NCI-H524 treated with DMSO at 0.1 percent for 48 hours (cell line): Measurements from ENCODE around the gene CELF2.

Source experiments
- DNase-seq: peaks from one replicate; lab custom pipeline; 2025; lab: John Stamatoyannopoulos, UW

The CELF2 gene

GRCh38 chr10:11279314-11279713, 261.6 kb downstream of the CELF2 start:
- DNase-seq: no peak

- DNase-seq: no peak
Observed at GRCh38 chr10:11280187-11280932, 262.7 kb downstream of the CELF2 start.

- DNase-seq: no peak
Observed at GRCh38 chr10:11282156-11282555, 264.5 kb downstream of the CELF2 start.

DNA sequence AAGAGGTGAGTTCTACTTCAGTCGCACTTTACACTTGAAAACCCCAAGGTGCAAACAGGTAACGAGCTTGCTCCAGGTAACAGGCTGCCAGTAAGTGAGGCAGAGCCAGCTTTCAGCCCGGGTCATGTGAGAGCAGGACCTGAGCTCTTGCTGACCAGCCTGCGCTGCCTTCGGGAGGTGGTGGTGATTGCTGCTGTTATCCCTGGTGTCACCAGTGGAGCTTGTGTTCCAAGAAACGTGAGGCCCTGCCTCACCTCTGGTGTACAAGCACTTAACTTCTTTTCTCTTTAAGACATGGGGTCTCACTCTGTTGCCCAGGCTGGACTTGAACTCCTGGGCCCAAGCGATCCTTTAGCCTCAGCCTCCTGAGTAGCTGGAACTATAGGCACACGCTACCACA, 265.0 kb downstream of the CELF2 start:
- DNase-seq: no peak

GRCh38 chr10:11284291-11285085, 266.8 kb downstream of the CELF2 start:
- DNase-seq: no peak

- no peak for DNase-seq
Observed at GRCh38 chr10:11285171-11285570, 267.5 kb downstream of the CELF2 start.

DNA sequence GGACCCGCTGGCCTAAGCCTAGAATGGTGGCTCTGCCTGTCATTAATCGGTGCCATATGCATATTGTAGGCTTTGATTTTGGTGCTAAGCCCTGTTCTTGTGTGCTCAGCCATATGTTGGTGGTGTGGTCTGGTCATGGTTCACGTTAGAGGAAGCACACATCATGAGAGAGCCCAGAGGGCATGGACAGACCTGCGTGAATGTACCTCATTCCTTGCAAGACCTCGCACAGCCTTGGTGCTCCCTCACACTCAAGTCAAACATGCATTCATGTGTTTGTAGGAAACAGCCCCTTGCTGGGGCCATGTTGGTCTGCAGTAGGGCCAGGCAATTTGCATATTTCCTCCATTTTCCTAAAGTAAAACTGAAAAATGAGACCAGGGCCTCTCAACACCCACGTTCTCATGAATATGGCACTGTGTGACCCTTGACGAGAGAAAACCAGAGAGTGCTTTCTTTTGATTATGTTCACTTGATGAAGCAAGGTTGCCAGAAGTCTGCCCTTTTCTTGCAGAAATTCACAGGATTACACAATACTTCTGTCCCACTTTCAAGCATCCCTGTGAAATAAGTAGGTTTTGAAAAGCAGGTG, 268.7 kb downstream of the CELF2 start:
- DNase-seq: no peak

DNA sequence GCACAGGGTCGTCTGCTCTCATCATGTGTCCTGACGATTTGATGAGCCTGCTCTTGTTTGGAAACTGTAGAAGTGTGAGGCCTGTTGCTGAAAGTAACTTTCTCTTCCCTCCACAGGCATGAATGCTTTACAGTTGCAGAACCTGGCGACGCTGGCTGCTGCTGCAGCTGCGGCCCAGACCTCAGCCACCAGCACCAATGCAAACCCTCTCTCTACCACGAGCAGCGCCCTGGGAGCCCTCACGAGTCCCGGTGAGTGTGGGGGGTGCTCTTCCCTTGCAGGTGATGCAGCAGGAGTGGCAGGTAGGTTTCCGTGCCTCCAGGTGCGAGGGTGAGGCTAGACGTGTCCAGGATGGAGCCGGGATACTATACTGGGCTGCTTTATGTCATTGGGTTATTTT, 270.6 kb downstream of the CELF2 start:
- no peak for DNase-seq

GRCh38 chr10:11290156-11290890, 272.7 kb downstream of the CELF2 start:
- no peak for DNase-seq

DNA sequence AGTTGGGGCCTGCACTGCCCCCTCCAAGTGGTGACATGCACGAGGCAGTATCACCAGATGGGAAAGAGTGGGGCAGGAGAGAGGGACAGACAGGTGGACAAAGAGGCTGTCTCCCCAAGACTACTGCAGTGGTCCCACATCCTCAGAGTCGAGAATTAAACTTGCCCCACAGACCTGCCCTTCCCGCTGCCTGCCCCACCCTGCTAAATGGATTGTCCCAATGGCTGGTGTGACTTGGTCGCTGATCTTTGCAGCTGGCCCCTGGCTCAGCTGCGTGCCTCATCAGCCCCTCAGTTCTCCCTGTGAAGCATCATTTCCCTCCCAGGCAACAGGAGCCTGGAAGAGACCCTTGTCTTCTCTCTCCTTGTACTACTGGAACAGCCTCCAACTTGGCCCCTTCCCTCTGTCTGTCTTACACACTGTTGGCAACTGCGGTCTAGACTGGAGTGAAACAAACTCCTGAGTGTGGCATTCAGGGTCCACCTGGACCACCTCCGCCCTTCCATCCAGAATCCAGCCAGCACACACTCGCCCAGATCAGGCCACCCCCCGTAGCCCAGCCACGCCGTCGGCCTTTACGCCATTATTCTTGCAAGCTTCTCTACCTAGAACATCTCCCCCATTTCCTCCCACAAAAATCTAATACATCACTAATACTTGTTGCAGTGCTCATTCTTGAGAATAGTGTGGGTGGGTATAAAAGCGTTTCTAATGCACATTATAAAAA, 275.1 kb downstream of the CELF2 start:
- DNase-seq: no peak

DNA sequence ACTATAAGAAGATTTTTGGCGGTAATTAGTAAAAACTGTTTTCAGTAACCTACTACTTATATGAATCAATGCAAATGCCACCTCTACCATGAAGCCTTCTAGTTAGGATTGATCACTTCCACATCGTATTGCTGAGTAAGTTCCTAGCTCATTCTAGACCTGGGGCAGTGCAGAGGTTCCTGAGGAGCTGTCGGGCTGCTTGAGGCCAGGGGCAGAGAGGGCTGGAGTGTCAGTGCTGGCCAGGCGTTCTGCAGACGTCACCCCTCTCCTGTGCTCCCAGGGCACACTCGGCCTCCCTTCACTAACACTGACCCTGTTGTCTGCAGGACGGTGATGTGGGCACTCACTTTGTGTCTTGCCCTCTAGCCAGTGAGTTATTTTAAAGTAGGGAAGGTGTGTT, 275.7 kb downstream of the CELF2 start:
- DNase-seq: no peak

- no peak for DNase-seq
Observed at GRCh38 chr10:11294831-11295450, 277.3 kb downstream of the CELF2 start.

DNA sequence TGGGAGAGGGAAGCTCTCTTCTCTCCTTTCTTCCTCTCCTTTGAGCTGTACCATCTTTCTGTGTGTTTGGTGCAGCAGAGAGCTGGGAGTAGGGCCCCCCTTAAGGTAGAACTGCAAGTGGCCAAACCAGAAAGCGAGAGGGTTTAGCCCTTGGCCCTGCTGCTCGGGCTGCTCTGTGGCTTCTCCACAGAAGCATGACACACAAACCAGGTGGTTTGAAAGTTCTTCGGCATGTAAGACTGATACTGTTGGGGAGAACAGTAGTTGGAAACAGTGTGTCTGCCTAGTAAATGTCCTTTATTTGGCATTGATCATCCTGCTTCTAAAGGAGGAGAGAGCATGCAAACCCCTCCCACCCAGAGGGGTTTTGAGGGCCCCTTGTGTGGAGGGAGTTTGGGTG, 277.8 kb downstream of the CELF2 start:
- no peak for DNase-seq

DNA sequence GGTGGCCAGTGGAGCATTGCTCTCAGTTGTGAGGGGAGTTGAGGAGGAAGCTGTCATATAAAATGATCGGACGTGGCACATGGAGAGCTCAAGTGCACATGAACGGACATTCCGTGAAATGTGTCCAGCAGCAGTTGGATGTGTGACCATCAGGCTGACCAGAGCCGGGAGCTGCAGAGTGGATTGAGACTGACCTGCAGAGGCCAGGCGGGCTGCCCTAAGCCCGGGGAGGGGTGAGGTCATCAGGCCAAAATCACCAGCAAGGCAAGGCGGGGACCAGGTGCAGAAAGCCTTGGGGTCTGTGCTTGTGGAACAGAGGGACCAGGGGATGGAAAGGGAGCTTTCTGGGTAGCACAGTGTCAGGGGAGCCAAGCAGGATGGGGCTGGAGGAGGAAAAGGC, 279.5 kb downstream of the CELF2 start:
- DNase-seq: no peak

DNA sequence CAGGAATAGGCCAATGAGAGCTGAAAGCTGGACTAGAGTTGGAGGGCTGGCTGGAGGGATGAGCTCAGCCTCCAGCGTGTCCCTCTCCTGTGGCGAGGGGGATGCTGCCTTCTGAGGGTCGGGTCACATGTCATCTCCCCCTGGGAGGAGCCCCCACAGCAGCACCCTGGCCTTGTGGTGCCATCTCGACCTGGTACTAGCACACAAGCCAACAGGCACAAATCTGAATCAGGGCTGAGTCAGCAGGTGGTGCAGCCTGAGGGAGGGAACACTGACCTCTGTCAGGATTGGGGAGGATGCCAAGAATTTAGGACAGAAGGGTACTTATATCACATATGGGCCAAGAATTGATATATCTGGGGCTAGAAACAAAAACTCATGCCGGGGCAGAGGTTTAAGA, 280.4 kb downstream of the CELF2 start:
- no peak for DNase-seq

DNA sequence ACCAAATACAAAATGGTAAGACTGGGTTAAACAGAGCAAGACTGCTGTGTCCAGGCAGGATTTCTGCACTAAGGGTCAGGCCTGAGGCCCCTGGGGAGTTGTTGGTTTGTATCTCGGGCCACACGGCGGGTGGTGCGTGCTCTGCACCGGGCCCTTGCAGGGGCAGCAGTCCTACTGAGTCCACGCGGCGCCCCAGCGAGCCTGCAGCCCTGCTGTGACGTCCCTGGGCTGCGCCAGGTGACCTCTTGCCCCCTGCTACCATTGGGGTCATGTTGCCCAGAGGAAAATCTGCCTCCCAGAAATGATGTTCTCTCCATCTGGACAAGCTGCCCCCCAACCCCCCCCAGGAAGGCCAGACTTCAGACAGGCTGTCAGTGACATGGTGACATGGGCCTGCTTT, 281.5 kb downstream of the CELF2 start:
- no peak for DNase-seq

- no peak for DNase-seq
Observed at GRCh38 chr10:11300026-11300425, 282.4 kb downstream of the CELF2 start.

GRCh38 chr10:11300563-11300962, 282.9 kb downstream of the CELF2 start:
- DNase-seq: no peak

DNA sequence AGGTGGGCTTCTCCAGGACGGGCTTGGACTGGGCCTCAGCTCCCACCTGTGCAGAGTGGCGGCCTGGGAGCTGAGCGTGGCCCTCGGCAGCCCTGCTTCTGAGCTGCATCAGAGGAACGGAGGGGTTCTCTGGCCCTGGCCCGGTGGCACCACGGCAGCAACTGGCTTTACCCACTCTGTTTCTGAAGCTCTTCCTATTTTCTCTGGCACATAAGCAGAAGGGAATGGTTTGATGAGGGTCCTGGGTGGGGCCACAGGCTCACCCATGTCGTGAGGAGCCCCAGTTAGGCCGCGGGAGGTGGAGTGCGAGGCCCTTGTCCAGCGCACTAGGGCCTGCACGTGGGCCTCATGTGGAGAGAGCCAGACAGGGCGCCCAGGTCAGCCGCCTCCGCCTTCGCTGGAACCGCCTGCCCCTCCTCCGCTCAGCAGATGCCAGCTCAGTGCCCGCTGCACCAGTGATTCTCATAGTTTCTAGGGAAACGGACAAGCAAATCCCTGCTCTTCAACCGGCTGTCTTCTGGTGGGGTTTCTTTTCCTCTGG, 284.0 kb downstream of the CELF2 start:
- DNase-seq: no peak

DNA sequence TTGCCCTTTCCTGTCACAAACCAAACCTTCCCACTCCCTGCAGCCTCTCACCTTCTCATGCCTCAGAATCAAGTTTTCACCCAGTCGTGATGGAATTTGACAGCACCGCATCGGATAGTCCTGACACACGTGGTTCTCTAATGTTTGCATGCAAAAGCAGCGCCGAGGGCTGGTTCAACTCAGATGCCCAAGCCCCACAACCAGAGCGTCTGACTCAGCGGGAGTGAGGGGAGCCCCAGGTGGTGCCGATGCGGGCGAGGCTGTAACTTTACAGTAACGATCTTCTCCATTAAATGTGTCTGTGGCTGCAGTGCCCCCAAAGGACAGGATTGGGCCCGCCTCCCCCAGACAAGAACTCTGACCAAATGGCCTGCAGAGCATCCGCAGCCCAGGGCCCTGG, 284.5 kb downstream of the CELF2 start:
- no peak for DNase-seq
